ENCODE measurements around the gene TMEM203. TPM values are rescaled to one million over a fixed set of nuclear protein-coding genes. Genes with fewer than 3 reads are reported as not detected.
A peak's percentile ranks its signal among the peaks of the same experiment; 100 is the strongest.

Gene TMEM203
- total and polyA plus RNA-seq, 12 donors: 21.7 to 48.4 (median 40.0) TPM

DNA sequence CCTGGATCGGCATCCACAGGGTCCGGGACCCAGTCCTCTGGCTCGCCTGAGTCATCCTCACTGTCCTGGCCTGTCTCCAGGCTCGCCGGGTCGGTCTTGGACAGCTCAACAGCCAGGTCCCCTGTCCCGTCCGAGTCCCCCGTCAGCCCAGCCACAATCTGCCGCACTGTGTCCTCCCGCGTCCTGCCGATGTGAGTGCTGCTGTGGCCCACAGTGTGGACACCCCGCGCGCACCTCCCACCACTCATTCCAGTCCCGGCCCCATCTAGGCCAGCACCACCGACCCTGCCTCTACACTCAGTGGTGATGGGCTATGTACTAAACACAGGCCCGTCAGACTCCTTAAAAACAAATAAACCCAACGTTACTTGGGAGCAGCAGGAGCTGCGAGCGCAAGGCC is 23.8 kb downstream of the TMEM203 start:
- no peak for TF ChIP-seq POLR2A (IDR thresholded peaks at IDR 0.05)
- TF ChIP-seq, protein P1, sequence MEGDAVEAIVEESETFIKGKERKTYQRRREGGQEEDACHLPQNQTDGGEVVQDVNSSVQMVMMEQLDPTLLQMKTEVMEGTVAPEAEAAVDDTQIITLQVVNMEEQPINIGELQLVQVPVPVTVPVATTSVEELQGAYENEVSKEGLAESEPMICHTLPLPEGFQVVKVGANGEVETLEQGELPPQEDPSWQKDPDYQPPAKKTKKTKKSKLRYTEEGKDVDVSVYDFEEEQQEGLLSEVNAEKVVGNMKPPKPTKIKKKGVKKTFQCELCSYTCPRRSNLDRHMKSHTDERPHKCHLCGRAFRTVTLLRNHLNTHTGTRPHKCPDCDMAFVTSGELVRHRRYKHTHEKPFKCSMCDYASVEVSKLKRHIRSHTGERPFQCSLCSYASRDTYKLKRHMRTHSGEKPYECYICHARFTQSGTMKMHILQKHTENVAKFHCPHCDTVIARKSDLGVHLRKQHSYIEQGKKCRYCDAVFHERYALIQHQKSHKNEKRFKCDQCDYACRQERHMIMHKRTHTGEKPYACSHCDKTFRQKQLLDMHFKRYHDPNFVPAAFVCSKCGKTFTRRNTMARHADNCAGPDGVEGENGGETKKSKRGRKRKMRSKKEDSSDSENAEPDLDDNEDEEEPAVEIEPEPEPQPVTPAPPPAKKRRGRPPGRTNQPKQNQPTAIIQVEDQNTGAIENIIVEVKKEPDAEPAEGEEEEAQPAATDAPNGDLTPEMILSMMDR (IDR thresholded peaks at IDR 0.05): no peak
- intact Hi-C loops (cut with DNase I): no loop called here
- H3K4me1 ChIP-seq (replicated peaks in 1 of 2): peaks cover 8 to 15% of the 10 kb centered on the region in 2 donors
- H3K9me3 ChIP-seq (replicated peaks in 1 of 3): no peaks in the 10 kb centered on the region
- no peak overlapping the region for H3K27ac ChIP-seq
- no peaks in the 10 kb centered on the region for H3K27me3 ChIP-seq
- H3K4me3 ChIP-seq: no peak overlapping the region
- DNase-seq: no peak
- 88 to 94% (median 89%) methylated on average over 12 to 22 of the region's 22 CpGs for WGBS, 4 donors
- H3K36me3 ChIP-seq (replicated peaks in 1 of 2): peaks cover 0 to 64% of the 10 kb centered on the region in 2 donors

DNA sequence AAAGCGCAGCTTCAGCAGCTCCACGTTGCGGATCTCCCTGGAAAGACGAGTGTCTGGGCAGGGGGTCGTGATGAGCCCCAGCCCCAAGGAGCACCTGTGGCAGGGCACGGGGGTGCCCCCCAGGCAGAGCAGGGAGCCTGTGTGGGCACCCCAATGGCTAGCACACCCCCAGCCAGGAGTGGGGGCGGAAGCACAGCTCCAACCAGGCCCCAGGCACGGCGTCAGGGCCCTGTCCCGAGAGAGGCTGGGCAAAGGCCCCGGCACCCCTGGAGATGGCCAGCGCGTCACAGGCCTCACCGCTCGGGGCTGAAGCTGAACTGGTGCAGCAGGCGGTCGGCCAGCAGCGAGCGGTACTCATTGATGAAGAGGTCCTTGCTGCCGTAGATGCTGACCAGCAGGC is 25.0 kb downstream of the TMEM203 start:
- no peaks in the 10 kb centered on the region for H3K9me3 ChIP-seq (replicated peaks in 1 of 3)
- intact Hi-C loops (cut with DNase I): no loop called here
- H3K4me1 ChIP-seq (replicated peaks in 1 of 2): peaks cover 8 to 10% of the 10 kb centered on the region in 2 donors
- TF ChIP-seq, protein P1 (IDR thresholded peaks at IDR 0.05): no peak
- no peak for TF ChIP-seq POLR2A (IDR thresholded peaks at IDR 0.05)
- H3K4me3 ChIP-seq: no peak overlapping the region
- H3K27me3 ChIP-seq: no peaks in the 10 kb centered on the region
- 93 to 95% (median 94%) methylated on average over 4 to 20 of the region's 20 CpGs for WGBS, 4 donors
- DNase-seq: no peak
- H3K36me3 ChIP-seq (replicated peaks in 1 of 2): peaks cover 0 to 57% of the 10 kb centered on the region in 2 donors
- no peak overlapping the region for H3K27ac ChIP-seq

DNA sequence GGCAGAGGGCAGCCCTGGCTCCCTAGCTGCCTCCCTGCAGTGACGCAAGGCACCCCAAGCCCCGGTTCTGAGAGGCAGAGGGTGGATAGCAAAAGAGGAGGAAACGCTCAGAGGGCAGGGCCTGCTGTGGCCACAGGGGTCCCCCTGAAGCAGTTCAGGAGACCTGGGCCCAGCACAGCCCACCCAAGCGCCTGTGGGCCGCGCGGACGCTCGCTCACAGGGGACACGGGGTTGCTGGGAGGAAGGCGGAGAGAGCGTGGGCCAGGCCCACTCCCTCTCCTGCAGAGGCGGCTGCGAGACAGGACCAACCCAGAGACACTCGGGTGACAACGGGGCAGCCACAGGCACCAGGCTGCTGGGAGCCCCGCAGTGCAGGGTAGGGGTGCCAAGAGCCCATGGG is 25.7 kb downstream of the TMEM203 start:
- Histone ChIP-seq H3K27me3 (no peaks in the 10 kb centered on the region), H3K4me1 (replicated peaks in 1 of 2) (peaks cover 8 to 10% of the 10 kb centered on the region in 2 donors), H3K4me3 (no peak overlapping the region), H3K36me3 (replicated peaks in 1 of 2) (peaks cover 0 to 50% of the 10 kb centered on the region in 2 donors), H3K27ac (no peak overlapping the region), H3K9me3 (replicated peaks in 1 of 3) (no peaks in the 10 kb centered on the region)
- WGBS, 4 donors: 92 to 98% (median 95%) methylated on average over 10 to 17 of the region's 17 CpGs
- intact Hi-C loops (cut with DNase I): no loop called here
- DNase-seq: no peak
- TF ChIP-seq, protein P1 (IDR thresholded peaks at IDR 0.05): no peak
- no peak for TF ChIP-seq POLR2A (IDR thresholded peaks at IDR 0.05)

DNA sequence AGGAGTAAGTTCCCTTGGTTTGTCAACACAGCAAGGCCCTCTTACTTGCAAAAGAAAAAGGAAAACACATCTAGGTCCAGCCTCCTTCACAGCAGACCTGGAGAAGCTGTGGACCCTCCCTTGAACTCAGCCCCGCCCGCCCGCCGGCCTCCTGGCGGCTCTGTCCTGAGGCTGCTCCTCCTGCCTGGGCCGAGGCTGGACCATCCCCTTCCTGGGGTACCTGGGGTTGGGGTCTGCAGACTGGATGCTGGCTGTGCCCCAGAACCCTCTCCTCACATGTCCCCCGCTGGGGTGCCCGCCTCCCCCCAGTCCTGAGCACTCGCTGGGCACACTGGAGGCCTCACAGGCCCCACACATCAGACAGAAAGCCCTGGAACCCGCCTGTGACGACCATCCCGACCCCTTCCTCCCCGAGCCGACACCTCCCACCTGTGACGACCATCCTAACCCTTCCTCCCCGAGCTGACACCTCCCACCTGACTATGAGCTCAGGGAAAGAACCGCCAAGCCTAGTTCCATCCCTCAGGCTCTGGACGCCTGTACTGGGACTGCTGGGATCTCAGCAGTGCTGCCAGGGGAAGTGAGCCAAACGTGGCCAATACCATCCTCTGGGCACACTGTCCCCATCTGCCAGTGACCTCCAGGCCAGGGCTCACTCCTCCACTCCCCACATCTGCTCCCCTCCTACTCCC is 26.4 kb downstream of the TMEM203 start:
- no peaks in the 10 kb centered on the region for H3K27me3 ChIP-seq
- WGBS, 4 donors: 89 to 93% (median 91%) methylated on average over 8 to 19 of the region's 19 CpGs
- no peak overlapping the region for H3K4me3 ChIP-seq
- TF ChIP-seq POLR2A (IDR thresholded peaks at IDR 0.05): no peak
- TF ChIP-seq, protein P1 (IDR thresholded peaks at IDR 0.05): no peak
- H3K4me1 ChIP-seq (replicated peaks in 1 of 2): peaks cover 8 to 10% of the 10 kb centered on the region in 2 donors
- DNase-seq: no peak
- peaks cover 0 to 48% of the 10 kb centered on the region in 2 donors for H3K36me3 ChIP-seq (replicated peaks in 1 of 2)
- intact Hi-C loops (cut with DNase I): no loop called here
- H3K9me3 ChIP-seq (replicated peaks in 1 of 3): no peaks in the 10 kb centered on the region
- H3K27ac ChIP-seq: peak overlapping the region in 2 of 5 donors; percentile 70 to 81
